Right ventricle myocardium inferior (tissue), 1 donor: Measurements from ENCODE around the gene SMIM15. TPM values are rescaled to one million over a fixed set of nuclear protein-coding genes. Genes with fewer than 3 reads are reported as not detected.

Experiments used
- total RNA-seq: library from RNA; stranded (reverse); fragmentation: NEBNext Ultra II Directional; extraction: Animal tissue kit (Norgen Biotek cat#: 25700); gene quantifications from one replicate; pipeline ENCODE4 v1.2.1, GENCODE V29; 2021
- donor health status: DM: no; HTN: yes; CAD: no; lungs with severe emphysema.

Gene SMIM15
- total RNA-seq, 1 donor from 2014 or later, result 24.1 TPM

Other genes starting within 250 kb of the SMIM15 start
- gene ERCC8, start 217.4 kb downstream of the SMIM15 start, total RNA-seq, result 4.2 TPM
- gene NDUFAF2, start 217.3 kb downstream of the SMIM15 start, total RNA-seq, result 42.6 TPM
- 8.1 TPM for gene ZSWIM6, start 169.8 kb upstream of the SMIM15 start, total RNA-seq